ENCODE data around the gene SMC4. TPM values are rescaled to one million over a fixed set of nuclear protein-coding genes. Genes with fewer than 3 reads are reported as not detected.
"Not testable (repeated sequence)": the region's sequence is repeated elsewhere in the genome, so short reads cannot be mapped to it uniquely, and the experiment has no call there.

Gene SMC4
- polyA plus RNA-seq (ENCODE audit: low read depth in 6 of 6) = 10 to 100 TPM; 36.3 to 51.1 (median 46.1) TPM

DNA sequence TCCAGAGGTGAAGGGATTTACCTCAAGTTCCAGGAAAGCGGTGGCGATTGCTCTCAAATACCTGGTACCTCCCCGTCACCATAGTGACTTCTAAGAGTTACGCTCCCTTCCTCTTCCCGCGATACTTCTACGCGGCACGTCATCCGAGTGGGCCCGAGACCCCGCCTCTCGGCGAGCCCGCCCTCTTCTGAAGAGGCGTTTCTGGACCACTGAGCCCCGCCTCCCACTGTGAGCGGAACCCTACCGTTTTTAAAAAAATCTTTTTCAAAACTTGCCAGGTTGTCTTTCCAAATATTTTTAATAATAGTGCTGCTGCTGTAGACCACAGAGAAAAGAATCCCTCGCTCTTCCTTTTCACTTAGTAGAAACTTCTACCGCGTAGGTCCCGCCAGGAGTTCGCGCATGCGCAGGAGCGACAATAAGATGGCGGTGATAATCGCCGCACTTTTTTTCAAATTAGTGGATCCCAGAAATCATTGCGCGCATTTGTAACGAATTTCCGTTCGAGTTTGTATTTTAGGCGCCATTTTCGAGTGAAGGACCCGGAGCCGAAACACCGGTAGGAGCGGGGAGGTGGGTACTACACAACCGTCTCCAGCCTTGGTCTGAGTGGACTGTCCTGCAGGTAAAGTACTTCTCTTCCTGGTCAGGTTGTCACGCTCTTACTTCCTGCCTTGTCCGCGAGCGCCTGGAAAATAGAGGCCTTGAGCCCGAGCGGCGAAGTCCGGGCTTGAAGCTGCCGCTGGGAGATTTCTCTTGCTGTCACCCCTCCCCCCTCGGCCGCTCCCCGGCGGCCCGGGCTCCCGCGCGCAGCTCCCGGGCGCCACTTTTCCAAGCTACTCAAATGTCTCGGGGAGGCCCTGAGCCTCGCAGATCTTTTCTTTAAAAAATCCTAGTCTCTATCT is at the start of gene SMC4, which contains the start of gene IFT80:
Gene SMC4 (plus strand): TSS at position 526 of the 905 bp plus-strand sequence. CDS start 1,177 bp downstream, outside the sequence.
Gene IFT80 (minus strand): TSS at position 101 of the 905 bp plus-strand sequence. CDS start 14,625 bp downstream, outside the sequence.
- H3K36me3 Mint-ChIP-seq = peaks cover 5 to 10% of the 10 kb centered on the region in 2 donors
- H3K9me3 Mint-ChIP-seq = peaks cover 0 to 3% (median 0%) of the 10 kb centered on the region in 7 donors
- DNase-seq = peak; percentile 96
- peak within 1 kb of the TSS; percentile 95 to 100 (median 98) for H3K4me3 Mint-ChIP-seq
- ATAC-seq (ENCODE audit: low read depth in 2 of 2) = peak; percentile 95
- peaks cover 36 to 41% (median 38%) of the 10 kb centered on the region in 3 donors for H3K4me1 Mint-ChIP-seq
- peaks cover 0 to 5% (median 0%) of the 10 kb centered on the region in 3 donors for H3K27me3 Mint-ChIP-seq
- H3K27ac Mint-ChIP-seq = peak within 1 kb of the TSS; percentile 97 to 100 (median 99)

DNA sequence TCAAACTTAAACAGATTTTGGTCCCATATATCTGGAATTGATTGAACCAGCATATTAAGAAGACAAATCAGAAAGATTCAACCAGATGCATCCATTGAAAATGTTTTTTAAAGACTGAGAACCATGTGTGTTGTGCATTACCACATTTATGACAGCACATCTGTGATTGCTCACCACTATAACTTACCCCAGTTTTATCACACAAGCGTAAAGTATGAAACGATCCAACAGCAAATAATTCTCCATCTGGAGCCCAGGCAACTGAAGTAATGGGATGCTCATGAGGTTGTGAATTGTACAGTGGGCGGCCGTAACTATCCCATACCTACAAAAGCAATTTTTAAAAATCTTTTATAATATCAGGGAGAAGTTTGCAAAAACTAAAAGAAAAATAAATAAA is 43.6 kb upstream of the SMC4 start:
- Mint-ChIP-seq H3K9me3 (peaks cover 0 to 5% (median 0%) of the 10 kb centered on the region in 7 donors), H3K4me1 (peaks cover 0 to 4% (median 0%) of the 10 kb centered on the region in 3 donors), H3K4me3 (no peak overlapping the region), H3K27ac (no peak overlapping the region), H3K36me3 (peaks cover 21 to 29% of the 10 kb centered on the region in 2 donors), H3K27me3 (no peaks in the 10 kb centered on the region)
- DNase-seq (no peak), ATAC-seq (ENCODE audit: low read depth in 2 of 2) (no peak)

GRCh38 chr3:160362896-160363295 is 36.6 kb upstream of the SMC4 start:
- not testable (repeated sequence) for DNase-seq; H3K27me3 Mint-ChIP-seq; H3K9me3 Mint-ChIP-seq; ATAC-seq (ENCODE audit: low read depth in 2 of 2); H3K4me3 Mint-ChIP-seq
- peak overlapping the region in 1 of 6 donors; percentile 28 for H3K27ac Mint-ChIP-seq
- peaks cover 4 to 29% of the 10 kb centered on the region in 2 donors for H3K36me3 Mint-ChIP-seq
- peaks cover 0 to 14% (median 0%) of the 10 kb centered on the region in 3 donors for H3K4me1 Mint-ChIP-seq

DNA sequence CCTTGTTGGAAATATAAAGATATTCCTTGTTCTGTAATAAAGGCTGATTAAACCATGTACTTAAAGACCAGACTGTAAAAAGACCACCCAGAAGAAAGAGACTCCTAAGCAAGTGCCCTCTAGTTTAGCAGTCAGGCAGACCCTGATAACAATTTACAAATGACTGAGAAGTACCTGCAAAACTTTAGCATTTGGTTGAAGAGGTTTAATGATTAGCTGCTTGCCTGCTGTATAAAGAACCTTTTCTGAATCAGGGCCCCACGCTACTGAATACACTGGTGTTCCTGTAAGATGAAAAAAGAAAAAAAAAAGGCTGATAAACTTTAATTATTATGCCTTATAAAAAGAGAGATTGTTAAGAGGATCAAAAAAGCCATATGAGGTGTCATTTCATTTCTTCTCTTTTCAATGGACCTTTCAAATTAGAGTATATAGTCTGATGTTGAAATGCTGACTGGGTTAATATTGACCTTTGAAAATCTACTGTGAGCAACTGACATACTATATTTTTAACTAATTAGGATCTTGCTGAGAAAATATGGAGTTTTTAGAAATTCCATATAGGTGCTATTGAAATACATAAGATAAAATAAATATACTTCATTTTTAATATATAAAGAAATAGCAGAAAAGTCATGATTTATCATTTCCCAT is 33.5 kb upstream of the SMC4 start:
- peaks cover 9 to 19% (median 13%) of the 10 kb centered on the region in 3 donors for H3K4me1 Mint-ChIP-seq
- H3K4me3 Mint-ChIP-seq = no peak overlapping the region
- H3K9me3 Mint-ChIP-seq = no peaks in the 10 kb centered on the region
- DNase-seq = no peak
- H3K27me3 Mint-ChIP-seq = no peaks in the 10 kb centered on the region
- no peak for ATAC-seq (ENCODE audit: low read depth in 2 of 2)
- H3K36me3 Mint-ChIP-seq = peaks cover 0 to 11% of the 10 kb centered on the region in 2 donors
- no peak overlapping the region for H3K27ac Mint-ChIP-seq

DNA sequence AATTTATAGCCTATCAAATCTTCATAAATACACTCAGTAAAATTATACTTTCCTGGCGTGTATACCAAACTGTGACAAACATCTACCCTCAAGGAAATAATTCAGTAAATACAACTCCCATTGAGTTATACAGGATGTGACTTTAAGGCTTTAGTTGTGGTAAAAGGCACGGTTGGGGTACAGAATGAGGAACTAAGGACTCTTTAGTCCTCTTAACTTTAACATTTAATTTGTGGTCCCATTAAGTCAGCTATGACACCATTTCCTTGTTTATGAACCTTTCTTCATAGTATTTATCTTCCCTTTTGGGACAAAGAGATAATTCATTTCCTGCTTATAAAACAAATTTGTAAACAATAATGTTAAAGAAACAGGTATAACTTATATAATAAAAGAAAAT is 30.6 kb upstream of the SMC4 start:
- H3K36me3 Mint-ChIP-seq = peaks cover 2 to 3% of the 10 kb centered on the region in 2 donors
- H3K4me3 Mint-ChIP-seq = no peak overlapping the region
- no peaks in the 10 kb centered on the region for H3K27me3 Mint-ChIP-seq
- DNase-seq (peak; percentile 17), ATAC-seq (ENCODE audit: low read depth in 2 of 2) (peak; percentile 90 to 98)
- no peaks in the 10 kb centered on the region for H3K9me3 Mint-ChIP-seq
- peaks cover 9 to 15% (median 13%) of the 10 kb centered on the region in 3 donors for H3K4me1 Mint-ChIP-seq
- no peak overlapping the region for H3K27ac Mint-ChIP-seq

GRCh38 chr3:160369784-160370183 is 29.7 kb upstream of the SMC4 start:
- DNase-seq (no peak), ATAC-seq (ENCODE audit: low read depth in 2 of 2) (no peak)
- Mint-ChIP-seq H3K36me3 (peaks cover 10 to 11% of the 10 kb centered on the region in 2 donors), H3K27ac (no peak overlapping the region), H3K4me1 (peaks cover 9 to 15% (median 13%) of the 10 kb centered on the region in 3 donors), H3K9me3 (no peaks in the 10 kb centered on the region), H3K4me3 (no peak overlapping the region), H3K27me3 (no peaks in the 10 kb centered on the region)

DNA sequence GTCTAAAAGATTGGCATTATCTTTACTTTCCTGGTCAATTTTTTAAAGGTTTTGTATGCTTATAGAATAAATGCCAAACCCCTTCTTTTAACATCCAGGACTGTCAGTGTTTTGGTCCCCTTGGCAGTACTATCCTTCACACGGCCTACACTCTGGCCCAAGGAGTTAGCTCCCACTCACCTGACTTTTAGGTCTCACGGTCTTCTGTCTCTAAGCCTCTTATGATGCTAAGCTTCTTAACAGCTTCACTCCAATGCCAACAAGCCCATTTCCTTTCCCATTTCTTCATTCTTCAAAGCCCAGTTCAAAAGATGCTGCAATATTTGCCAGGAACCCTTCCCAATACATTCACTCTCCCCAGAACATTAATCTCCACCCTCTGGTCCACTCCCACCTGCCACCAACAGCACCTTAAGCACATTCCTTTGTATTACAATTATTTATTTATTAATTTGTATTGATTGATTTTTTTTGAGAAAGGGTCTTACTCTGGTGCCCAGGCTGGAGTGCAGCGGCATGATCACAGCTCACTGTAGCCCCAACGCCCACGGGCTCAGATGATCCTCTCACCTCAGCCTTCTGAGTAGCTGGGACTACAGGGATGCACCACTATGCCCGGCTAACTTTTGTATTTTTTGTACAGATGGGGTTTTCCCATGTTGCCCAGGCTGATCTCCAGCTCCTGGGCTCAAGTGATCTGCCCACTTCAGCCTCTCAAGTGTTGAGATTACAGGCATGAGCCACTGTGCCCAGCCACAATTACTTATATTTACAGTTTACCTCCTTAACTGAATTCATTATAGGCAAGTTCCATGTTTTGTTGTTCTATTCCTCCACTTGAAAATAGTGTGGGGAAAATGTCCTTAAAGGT is 28.2 kb upstream of the SMC4 start:
- H3K9me3 Mint-ChIP-seq = no peaks in the 10 kb centered on the region
- ATAC-seq (ENCODE audit: low read depth in 2 of 2) = no peak
- no peaks in the 10 kb centered on the region for H3K27me3 Mint-ChIP-seq
- H3K4me1 Mint-ChIP-seq = peaks cover 9 to 15% (median 13%) of the 10 kb centered on the region in 3 donors
- peak overlapping the region in 2 of 6 donors; percentile 27 to 72 for H3K27ac Mint-ChIP-seq
- no peak for DNase-seq
- H3K36me3 Mint-ChIP-seq = peaks cover 10 to 19% of the 10 kb centered on the region in 2 donors
- peak overlapping the region in 1 of 8 donors; percentile 17 for H3K4me3 Mint-ChIP-seq

GRCh38 chr3:160372780-160373179 is 26.7 kb upstream of the SMC4 start:
- DNase-seq (no peak), ATAC-seq (ENCODE audit: low read depth in 2 of 2) (no peak)
- H3K4me1 Mint-ChIP-seq = peaks cover 9 to 13% (median 12%) of the 10 kb centered on the region in 3 donors
- H3K36me3 Mint-ChIP-seq = peaks cover 10 to 26% of the 10 kb centered on the region in 2 donors
- H3K9me3 Mint-ChIP-seq = no peaks in the 10 kb centered on the region
- H3K4me3 Mint-ChIP-seq = no peak overlapping the region
- no peaks in the 10 kb centered on the region for H3K27me3 Mint-ChIP-seq
- no peak overlapping the region for H3K27ac Mint-ChIP-seq

DNA sequence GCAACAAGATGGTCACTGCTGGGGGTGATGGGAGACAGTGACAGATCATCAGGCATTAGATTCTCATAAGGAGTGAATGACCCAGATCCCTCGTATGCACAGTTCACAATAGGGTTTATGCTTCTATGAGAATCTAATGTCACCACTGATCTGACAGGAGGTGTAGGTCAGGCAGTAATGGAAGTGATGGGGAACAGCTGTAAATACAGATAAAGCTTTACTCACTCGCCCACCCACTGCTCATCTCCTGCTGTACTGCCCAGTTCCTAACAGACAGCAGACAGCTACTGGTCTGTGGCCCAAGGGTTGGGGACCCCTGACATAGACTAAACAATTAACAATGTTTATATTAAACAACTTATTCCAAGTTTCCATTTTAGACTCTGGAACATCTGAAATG is 25.8 kb upstream of the SMC4 start:
- ATAC-seq (ENCODE audit: low read depth in 2 of 2) (no peak), DNase-seq (no peak)
- Mint-ChIP-seq H3K36me3 (peaks cover 10 to 26% of the 10 kb centered on the region in 2 donors), H3K4me1 (peaks cover 9 to 13% (median 11%) of the 10 kb centered on the region in 3 donors), H3K9me3 (no peaks in the 10 kb centered on the region), H3K27me3 (no peaks in the 10 kb centered on the region), H3K4me3 (no peak overlapping the region), H3K27ac (no peak overlapping the region)

GRCh38 chr3:160374472-160374871 is 25.0 kb upstream of the SMC4 start:
- ATAC-seq (ENCODE audit: low read depth in 2 of 2) = no peak
- Mint-ChIP-seq H3K27me3 (no peaks in the 10 kb centered on the region), H3K36me3 (peaks cover 10 to 26% of the 10 kb centered on the region in 2 donors), H3K27ac (no peak overlapping the region), H3K9me3 (no peaks in the 10 kb centered on the region), H3K4me1 (peaks cover 7 to 13% (median 9%) of the 10 kb centered on the region in 3 donors), H3K4me3 (no peak overlapping the region)
- DNase-seq = no peak

DNA sequence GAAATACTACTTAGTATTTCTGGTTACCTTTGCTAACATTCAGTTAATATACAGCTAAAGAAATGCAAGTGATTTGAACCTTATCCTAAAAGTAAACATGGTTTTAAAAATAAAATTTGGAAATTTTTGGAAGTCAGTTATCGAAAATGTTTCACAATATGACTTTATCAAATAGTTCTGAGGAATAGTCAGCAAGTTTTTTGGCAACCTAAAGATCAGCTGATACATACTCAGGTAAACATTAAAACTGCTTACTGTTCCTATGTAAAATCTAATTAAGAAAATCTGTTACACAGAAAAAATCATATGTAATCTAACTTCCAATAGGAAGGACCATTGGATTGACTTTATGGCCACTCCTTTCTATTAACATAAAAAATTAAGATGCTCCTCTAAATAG is 24.5 kb upstream of the SMC4 start:
- Mint-ChIP-seq H3K9me3 (no peaks in the 10 kb centered on the region), H3K27me3 (no peaks in the 10 kb centered on the region), H3K27ac (no peak overlapping the region), H3K4me3 (no peak overlapping the region), H3K4me1 (peaks cover 7 to 11% (median 9%) of the 10 kb centered on the region in 3 donors), H3K36me3 (peaks cover 15 to 27% of the 10 kb centered on the region in 2 donors)
- DNase-seq = no peak
- ATAC-seq (ENCODE audit: low read depth in 2 of 2) = no peak

DNA sequence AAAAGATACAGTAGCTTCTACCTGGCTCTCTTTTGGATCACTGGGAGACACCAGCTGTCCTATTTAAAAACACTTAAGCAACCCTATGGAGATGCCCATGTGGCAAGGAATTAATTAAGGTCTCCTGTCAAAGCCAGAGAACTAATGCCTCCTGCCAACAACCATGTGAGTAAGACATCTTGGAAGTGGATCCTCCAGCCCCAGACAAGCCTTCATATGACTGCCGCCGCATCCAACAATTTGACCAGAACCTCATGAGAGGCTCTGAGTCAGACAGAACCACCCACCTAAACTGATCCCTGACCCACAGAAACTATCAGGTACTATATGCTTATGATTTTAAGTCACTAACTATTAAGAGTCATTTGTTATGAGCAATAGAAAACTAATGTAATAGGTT is 22.8 kb upstream of the SMC4 start:
- DNase-seq (no peak), ATAC-seq (ENCODE audit: low read depth in 2 of 2) (no peak)
- Mint-ChIP-seq H3K36me3 (peaks cover 21 to 38% of the 10 kb centered on the region in 2 donors), H3K27ac (peak overlapping the region in 1 of 6 donors; percentile 1), H3K9me3 (no peaks in the 10 kb centered on the region), H3K4me3 (no peak overlapping the region), H3K27me3 (no peaks in the 10 kb centered on the region), H3K4me1 (no peaks in the 10 kb centered on the region)
